WTC11 (cell line): ENCODE measurements around the gene TNRC18.

Experiments
- IRF2 ChIP-seq: sonication (generic); formaldehyde crosslinking; IDR thresholded peaks from 2 replicates; pipeline ENCODE4 v1.8.0; 2022; ENCODE audit warnings: low read depth, missing genetic modification reagents, borderline replicate concordance
- JAZF1 ChIP-seq: fragments of 250-450 bp; sonication (Bioruptor Pico); IDR thresholded peaks from 2 replicates; pipeline ENCODE4 v1.9.0; 2021; ENCODE audit warnings: moderate library complexity, mild to moderate bottlenecking, inconsistent platforms
- TP53 ChIP-seq: sonication (generic); formaldehyde crosslinking; IDR thresholded peaks from 2 replicates; pipeline ENCODE4 v1.8.1; 2023; ENCODE audit warnings: mild to moderate bottlenecking, missing genetic modification reagents
- TF ChIP-seq, protein P1 (sequence below): fragments of 200-600 bp; IDR thresholded peaks from 2 replicates; pipeline ENCODE4 v1.8.0; 2022; ENCODE audit warnings: antibody characterized with exemption
- TF ChIP-seq, protein P2 (sequence below): sonication (generic); formaldehyde crosslinking; IDR thresholded peaks from 2 replicates; pipeline ENCODE4 v1.8.1; 2022; ENCODE audit warnings: low read depth, mild to moderate bottlenecking, moderate library complexity, missing genetic modification reagents, borderline replicate concordance

DNA sequence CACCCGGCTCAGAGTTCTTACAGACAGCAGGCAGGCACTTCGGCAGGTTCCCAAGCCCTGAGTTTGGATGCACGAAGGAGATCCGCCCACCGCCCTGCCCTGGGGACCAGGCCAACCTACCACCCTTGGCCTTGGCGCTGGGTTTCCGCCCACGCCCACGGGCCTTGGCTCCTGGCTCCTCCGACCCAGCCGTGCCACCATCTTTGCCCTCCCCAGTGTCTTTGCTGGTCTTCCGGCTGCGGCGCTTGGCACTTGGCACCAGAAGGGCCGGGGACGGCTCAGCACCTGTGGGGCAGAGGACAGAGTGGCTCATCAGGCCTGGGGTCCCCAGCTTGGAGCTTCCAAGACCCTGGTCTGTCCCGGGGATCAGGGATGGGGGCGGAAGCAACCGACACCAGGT, 108.8 kb downstream of the TNRC18 start:
- TF ChIP-seq, protein P1, sequence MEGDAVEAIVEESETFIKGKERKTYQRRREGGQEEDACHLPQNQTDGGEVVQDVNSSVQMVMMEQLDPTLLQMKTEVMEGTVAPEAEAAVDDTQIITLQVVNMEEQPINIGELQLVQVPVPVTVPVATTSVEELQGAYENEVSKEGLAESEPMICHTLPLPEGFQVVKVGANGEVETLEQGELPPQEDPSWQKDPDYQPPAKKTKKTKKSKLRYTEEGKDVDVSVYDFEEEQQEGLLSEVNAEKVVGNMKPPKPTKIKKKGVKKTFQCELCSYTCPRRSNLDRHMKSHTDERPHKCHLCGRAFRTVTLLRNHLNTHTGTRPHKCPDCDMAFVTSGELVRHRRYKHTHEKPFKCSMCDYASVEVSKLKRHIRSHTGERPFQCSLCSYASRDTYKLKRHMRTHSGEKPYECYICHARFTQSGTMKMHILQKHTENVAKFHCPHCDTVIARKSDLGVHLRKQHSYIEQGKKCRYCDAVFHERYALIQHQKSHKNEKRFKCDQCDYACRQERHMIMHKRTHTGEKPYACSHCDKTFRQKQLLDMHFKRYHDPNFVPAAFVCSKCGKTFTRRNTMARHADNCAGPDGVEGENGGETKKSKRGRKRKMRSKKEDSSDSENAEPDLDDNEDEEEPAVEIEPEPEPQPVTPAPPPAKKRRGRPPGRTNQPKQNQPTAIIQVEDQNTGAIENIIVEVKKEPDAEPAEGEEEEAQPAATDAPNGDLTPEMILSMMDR: no peak
- TF ChIP-seq IRF2 (no peak), JAZF1 (CRISPR knock-in tag) (no peak), TP53 (CRISPR knock-in tag) (no peak)
- TF ChIP-seq, protein P2, sequence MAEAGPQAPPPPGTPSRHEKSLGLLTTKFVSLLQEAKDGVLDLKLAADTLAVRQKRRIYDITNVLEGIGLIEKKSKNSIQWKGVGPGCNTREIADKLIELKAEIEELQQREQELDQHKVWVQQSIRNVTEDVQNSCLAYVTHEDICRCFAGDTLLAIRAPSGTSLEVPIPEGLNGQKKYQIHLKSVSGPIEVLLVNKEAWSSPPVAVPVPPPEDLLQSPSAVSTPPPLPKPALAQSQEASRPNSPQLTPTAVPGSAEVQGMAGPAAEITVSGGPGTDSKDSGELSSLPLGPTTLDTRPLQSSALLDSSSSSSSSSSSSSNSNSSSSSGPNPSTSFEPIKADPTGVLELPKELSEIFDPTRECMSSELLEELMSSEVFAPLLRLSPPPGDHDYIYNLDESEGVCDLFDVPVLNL (CRISPR knock-in tag): no peak
